ENCODE results near the gene PTPRA.
"Not testable (repeated sequence)": the region's sequence is repeated elsewhere in the genome, so short reads cannot be mapped to it uniquely, and the experiment has no call there.

Gene PTPRA

GRCh38 chr20:3003416-3003815 is 130.1 kb downstream of the PTPRA start:
- no peak for DNase-seq

GRCh38 chr20:3010985-3011723 is 137.9 kb downstream of the PTPRA start:
- no peak for DNase-seq

- no peak for DNase-seq
These were observed 138.5 kb downstream of the PTPRA start for GRCh38 chr20:3011752-3012151.

DNA sequence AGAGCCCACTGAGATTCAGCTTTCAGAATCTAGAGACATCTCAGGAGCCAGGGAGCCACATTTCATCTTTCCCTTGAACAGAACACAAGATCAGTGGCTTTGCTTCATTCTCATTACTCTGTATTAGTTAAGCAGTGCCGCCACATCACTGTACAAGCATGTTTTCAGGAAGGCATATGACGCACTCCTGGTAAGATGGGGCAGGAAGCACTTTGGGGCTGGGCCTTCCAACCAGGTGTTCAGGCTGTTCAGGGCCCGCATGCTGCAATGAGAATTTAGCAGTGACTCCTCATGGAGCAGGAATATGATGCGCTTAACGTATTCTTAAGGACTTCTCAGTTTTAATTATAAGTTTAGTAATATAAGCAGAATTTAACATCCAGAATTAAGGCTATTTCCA is 140.5 kb downstream of the PTPRA start:
- no peak for DNase-seq

- DNase-seq: no peak
These were observed 140.9 kb downstream of the PTPRA start for GRCh38 chr20:3014179-3014578.

DNA sequence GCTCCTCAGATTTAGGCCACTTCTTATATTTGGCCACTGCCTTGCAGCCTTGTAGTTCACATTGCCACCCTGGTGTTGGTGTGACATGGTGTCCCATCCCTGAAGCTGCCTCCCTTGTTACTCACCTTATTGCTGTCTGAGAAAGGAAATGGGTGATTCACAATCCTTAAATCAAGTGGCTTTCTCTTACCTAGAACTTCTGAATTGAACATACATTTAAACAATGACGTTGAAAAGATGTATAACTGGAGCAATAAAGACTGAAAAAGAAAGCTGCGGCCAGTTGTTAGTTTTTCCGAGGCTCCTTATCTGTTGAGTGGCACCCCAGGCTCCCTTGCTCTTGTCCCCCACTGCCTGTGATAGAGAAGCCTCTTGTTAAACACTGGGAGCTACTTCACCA is 141.4 kb downstream of the PTPRA start:
- DNase-seq: no peak

DNA sequence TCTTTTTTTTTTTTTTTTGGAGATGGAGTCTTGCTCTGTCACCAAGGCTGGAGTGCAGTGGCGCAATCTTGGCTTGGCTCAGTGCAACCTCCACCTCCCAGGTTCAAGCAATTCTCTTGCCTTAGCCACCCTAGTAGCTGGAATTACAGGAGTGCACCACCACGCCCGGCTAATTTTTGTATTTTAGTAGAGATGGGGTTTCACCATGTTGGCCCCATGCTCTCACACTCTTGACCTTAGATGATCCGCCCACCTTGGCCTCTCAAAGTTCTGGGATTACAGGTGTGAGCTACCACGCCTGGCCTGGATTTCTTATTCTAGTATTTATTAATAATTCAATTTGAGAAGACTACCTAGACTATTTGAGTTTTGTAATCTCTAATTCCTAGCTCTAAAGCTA is 142.0 kb downstream of the PTPRA start:
- not testable (repeated sequence) for DNase-seq

DNA sequence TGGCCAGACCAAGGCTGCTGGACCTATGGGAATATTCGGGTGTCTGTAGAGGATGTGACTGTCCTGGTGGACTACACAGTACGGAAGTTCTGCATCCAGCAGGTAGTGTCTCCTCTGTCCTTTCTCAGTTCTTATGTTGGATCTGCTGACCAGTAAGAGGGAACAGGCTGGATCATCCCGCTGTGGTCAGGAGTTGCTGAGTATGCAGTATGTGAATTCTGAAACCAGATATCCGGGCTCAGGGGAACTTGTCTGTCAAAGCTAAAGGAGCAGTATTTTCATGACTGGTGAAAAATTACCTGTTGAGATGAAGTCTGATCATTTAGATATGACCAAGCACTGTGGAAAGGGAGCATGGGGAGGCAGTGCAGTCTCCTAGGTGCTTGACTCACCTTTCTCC is 148.0 kb downstream of the PTPRA start:
- DNase-seq: no peak

- no peak for DNase-seq
These were observed 148.5 kb downstream of the PTPRA start for GRCh38 chr20:3021777-3022176.

GRCh38 chr20:3022559-3023490 is 149.5 kb downstream of the PTPRA start:
- DNase-seq: not testable (repeated sequence)

DNA sequence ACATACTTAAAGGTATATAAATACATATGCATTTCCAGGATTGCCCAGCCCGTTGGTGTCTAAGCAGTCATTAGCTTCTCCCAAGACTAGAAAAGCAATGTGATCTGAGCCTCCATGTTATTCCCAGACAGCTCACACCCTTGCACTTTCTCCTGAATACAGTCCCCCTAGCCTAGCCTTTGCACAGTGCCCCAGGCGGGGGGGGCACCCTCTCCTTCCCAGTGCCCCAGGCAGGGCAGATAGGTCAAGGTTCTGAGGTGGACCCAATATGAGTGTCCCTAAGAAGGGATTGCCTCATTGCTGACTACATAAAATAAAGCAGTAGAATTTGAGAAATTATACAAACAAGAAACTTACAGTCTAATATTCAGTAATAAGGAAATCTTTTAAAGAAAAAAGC is 154.7 kb downstream of the PTPRA start:
- no peak for DNase-seq

DNA sequence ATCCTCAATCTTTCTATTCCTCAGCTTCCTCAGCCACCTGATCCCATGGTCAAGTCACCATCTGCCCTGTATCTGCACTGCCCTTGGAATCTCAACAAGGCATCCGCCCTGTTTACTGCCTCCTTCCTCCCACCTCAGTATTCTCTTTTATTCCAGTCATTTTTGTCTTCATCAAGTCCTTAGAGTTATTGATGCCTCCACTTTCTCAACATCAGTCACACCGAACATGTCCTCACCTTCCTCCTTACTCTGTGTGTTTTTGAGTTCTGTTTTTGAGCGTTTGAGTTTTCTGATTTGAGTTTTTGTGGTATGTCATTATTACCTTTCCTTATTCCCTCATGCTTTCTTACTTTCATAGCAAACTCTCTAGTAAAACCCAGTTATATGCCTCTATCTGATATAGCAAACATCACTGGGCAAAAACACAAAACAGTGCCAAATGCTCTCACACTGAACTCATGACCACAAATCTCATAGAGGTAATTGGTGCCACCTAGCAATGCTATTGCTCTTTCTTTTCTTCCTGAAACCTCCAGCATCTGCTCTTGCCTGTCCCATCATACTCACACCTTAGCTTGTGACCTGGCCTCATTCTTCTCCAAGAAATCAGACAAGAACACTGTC is 158.4 kb downstream of the PTPRA start:
- no peak for DNase-seq

GRCh38 chr20:3032624-3033023 is 159.3 kb downstream of the PTPRA start:
- no peak for DNase-seq

- DNase-seq: no peak
These were observed 164.4 kb downstream of the PTPRA start for GRCh38 chr20:3037654-3038053.

DNA sequence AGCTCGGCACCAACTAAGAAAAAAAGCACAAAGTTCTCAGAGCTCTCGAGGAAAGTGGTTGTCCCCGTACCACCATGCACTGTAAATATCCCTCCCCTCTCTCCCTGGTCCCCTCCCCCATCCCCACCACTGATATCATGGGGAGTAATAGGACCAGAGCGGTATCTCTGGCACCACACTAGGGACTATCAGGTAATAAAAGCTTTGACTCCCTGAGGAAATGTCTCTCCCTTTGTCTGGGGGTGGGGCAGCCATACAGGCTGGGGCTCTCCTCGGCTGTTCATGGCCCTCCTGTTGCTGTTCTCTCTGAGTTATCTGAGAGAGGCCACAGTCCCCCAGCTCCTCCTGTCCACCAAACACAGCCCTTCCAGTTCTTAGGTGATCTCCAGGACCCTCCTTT is 165.2 kb downstream of the PTPRA start:
- DNase-seq: no peak

- DNase-seq: no peak
These were observed 166.1 kb downstream of the PTPRA start for GRCh38 chr20:3039426-3039825.

GRCh38 chr20:3040086-3040485 is 166.8 kb downstream of the PTPRA start:
- DNase-seq: no peak

DNA sequence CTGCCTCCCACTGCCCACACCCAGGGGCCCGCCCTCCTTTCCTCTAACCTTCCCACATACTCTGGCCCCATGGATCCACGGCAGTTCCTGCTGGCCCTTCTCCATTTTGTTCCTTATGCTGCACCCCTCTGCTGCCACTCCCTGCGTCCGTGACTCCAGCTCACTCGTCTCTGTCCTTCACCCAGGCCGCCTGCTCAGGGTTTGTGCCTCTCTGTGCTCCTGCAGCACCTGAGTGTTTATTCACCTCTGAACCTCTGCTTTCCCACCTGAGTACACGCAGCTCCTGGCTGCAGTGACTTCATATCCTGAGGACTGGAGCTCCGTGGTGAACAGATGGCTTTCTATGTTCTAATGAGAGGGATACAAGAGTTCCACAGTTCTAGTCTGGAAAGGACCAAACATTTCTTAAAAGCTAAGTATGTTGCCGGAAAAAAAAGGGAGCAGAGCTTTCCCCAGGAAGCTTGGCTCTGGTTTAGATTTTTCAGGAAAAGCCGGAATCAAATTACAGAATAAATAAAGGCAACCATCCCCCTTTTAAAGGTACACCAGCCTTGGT is 168.7 kb downstream of the PTPRA start:
- no peak for DNase-seq

DNA sequence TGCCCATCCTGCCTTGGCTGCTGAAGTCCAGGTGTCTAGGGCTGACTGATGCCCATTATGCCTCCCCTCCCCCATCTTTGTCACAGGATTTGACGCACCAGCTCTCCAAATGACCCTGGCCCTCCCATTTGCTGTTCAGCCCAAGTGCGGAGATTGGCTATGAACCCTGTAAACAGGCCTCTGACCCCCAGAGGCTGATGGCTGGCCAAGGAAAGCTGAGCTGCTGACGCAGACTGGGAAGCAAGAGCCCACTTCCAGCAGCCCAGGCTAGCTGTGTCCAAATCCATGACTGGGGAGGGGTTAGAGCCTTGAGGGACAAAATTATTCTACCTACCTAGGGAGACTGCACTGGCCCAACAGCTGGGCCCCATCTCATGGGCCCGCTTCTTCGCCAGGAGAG is 169.3 kb downstream of the PTPRA start:
- no peak for DNase-seq

DNA sequence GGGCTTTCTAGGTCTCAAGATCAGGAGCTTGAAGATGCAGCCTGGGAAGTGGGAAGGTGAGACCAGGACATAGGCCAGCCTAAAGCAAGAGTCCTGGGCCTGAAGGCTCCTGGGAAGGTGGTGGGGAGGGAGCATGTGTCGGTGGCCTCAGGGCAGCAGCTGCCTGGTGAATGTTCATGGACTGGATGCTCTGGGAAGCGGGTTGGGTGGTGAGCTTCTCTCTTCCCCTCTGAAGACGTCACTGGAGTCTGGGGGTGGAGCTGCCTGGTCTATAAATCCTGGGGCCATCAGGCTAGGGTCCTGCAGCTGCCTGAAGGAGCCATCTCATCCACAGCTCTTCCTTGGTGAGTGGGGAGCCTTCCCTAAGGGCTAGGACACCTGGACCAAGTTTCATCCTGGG is 170.0 kb downstream of the PTPRA start, which contains the start of gene GNRH2:
Gene GNRH2 (plus strand): TSS at position 301 of the 400 bp plus-strand sequence. CDS start 793 bp downstream, outside the sequence.
- DNase-seq: no peak

DNA sequence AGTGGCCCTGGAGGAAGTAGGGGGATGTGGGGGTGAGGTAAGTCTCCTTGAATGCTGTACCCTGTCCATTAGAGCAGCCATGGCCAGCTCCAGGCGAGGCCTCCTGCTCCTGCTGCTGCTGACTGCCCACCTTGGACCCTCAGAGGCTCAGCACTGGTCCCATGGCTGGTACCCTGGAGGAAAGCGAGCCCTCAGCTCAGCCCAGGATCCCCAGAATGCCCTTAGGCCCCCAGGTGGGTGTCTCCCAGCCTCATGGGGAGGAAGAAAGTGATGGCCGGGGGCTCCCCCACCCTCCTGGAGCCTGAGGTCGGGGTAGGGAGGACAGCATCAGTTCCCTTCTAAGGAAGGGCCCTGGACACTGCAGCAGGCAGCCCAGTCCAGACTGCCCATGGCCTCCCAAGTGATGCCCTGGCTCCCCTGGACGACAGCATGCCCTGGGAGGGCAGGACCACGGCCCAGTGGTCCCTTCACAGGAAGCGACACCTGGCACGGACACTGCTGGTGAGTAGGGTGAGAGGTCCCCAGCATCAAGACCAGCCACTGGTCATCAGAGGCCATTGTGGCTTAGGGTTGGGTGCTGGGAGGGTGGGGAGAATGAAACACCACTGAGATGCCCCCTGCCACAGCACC is 171.2 kb downstream of the PTPRA start:
- no peak for DNase-seq

DNA sequence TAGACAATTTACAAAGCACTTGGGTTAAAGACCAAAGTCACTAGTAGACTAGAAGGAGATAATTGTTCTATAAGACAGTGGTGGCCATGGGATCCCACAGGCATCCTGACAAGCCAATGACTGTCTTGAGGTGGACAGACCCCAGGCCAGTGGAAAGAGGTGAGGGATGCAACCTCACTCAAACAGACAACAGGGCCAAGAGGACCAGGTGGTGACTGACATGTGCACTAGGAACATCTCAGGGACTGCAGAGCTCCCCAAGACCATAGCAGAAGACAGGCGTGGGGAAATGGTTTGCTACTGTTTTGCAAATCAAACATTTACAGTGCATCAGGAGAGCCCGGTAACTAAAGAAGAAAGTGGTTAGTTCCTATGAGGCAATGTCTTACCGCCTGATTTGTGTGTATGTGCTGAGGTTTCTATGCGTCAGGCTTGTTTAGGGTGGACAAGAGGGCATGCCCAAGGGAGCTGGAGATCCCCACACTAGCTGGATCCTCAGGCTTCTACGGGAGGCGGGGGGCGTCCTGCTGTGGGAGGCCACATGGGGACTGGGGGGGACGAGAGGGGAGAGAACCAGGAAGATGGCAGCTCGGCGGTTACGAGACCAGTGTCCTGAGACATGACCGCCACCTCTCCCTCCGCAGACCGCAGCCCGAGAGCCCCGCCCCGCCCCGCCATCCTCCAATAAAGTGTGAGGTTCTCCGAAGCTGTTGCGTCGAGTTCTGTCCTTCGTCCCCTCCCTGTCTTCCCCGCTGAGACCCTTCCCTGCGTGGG is 171.9 kb downstream of the PTPRA start:
- peak; percentile 28 for DNase-seq

Measured in T-helper 9 cell (primary cell).